Panc1 (cell line): ENCODE measurements around the gene EPYC. TPM values are rescaled to one million over a fixed set of nuclear protein-coding genes. Genes with fewer than 3 reads are reported as not detected.

ENCODE experiments used
- ATAC-seq: fragments of 200-7000 bp; cut with Tn5 transposase; 2 replicates; pipeline ENCODE4 v1.9.1; 2020; ENCODE audit warnings: mild to moderate bottlenecking, moderate library complexity
- BruUV-seq: library from RNA; stranded (reverse); fragments of 400-500 nt; replicated peaks from 2 replicates; lab custom pipeline; 2021; lab: Mats Ljungman, UMichigan
- CTCF ChIA-PET: fragments of 300-600 bp; sonication (Branson Sonifier 250); formaldehyde crosslinking; loops from one replicate; lab custom pipeline; 2022; ENCODE audit warnings: antibody characterized with exemption; lab: Charles Lee
- POLR2A ChIA-PET: fragments of 300-600 bp; sonication (Branson Sonifier 250); formaldehyde crosslinking; loops from one replicate; lab custom pipeline; 2022; ENCODE audit warnings: antibody characterized with exemption; lab: Charles Lee
- DNase-seq: peaks from one replicate; pipeline ENCODE4 v3.0.0-alpha.2; 2010; ENCODE audit warnings: low read depth, low spot score
- H3K27ac ChIP-seq: 2 replicates; pipeline ENCODE4 v1.5.1; 2011; ENCODE audit warnings: mild to moderate bottlenecking, low read length, inconsistent platforms
- H3K27me3 ChIP-seq: fragments of 200-500 bp; sonication (Bioruptor generic); 2 replicates; pipeline ENCODE4 v1.6.0; 2014; ENCODE audit warnings: low read length, inconsistent platforms; ENCODE audit not compliant: control insufficient read depth, insufficient read depth
- H3K36me3 ChIP-seq: fragments of 200-500 bp; sonication (Bioruptor generic); 2 replicates; pipeline ENCODE4 v1.5.1; 2014; ENCODE audit warnings: inconsistent platforms, mild to moderate bottlenecking, low read length, moderate library complexity; ENCODE audit not compliant: control insufficient read depth, insufficient read depth
- H3K4me1 ChIP-seq: 2 replicates; pipeline ENCODE4 v1.5.1; 2011; ENCODE audit warnings: inconsistent platforms, mild to moderate bottlenecking, low read length, moderate library complexity; ENCODE audit not compliant: control insufficient read depth, insufficient read depth
- H3K4me3 ChIP-seq, 2 experiments: 2 replicates each; pipeline ENCODE4 v1.5.1; 2011 to 2012; ENCODE audit warnings: low read depth in 2 of 2, low read length in 2 of 2, mild to moderate bottlenecking in 2 of 2, inconsistent platforms in 1 of 2, moderate library complexity in 1 of 2
- H3K9me3 ChIP-seq: fragments of 200-500 bp; sonication (Bioruptor generic); 2 replicates; pipeline ENCODE4 v1.5.1; 2014; ENCODE audit warnings: low read depth, mild to moderate bottlenecking, inconsistent platforms, low read length, moderate library complexity; ENCODE audit not compliant: control insufficient read depth, insufficient read depth
- CTCF ChIP-seq: fragments of 450-650 bp; IDR thresholded peaks from 2 replicates; pipeline ENCODE4 v1.5.1; 2017; ENCODE audit warnings: mild to moderate bottlenecking
- POLR2AphosphoS5 ChIP-seq: IDR thresholded peaks from 2 replicates; pipeline ENCODE4 v1.6.1; 2012; ENCODE audit warnings: mild to moderate bottlenecking, low read depth, low read length, moderate library complexity
- SIN3A ChIP-seq: IDR thresholded peaks from 2 replicates; pipeline ENCODE4 v1.6.1; 2012; ENCODE audit warnings: low read depth, mild to moderate bottlenecking, low read length, moderate library complexity, borderline replicate concordance; ENCODE audit not compliant: insufficient read depth
- TCF7L2 ChIP-seq: IDR thresholded peaks from 2 replicates; pipeline ENCODE4 v1.6.1; 2011; ENCODE audit warnings: mild to moderate bottlenecking, low read depth, low read length, inconsistent platforms
- in situ Hi-C: cut with HindIII; loops from 2 replicates; pipeline ENCODE4 v1.10.0; 2016; ENCODE audit warnings: low sequenced_read_pairs, low pct_unique_long_range_greater_than_20kb
- intact Hi-C: fragments of 100-400 bp; cut with micrococcal nuclease; formaldehyde crosslinking; loops from one replicate; pipeline ENCODE4 v1.10.0; 2022; ENCODE audit not compliant: unreplicated experiment
- total RNA-seq: library from RNA; stranded (reverse); gene quantifications from one replicate; pipeline ENCODE4 v1.2.1, GENCODE V29; 2021; ENCODE audit not compliant: unreplicated experiment
- TF ChIP-seq, protein P1 (sequence below), 2 experiments: IDR thresholded peaks; 2 replicates each; pipeline ENCODE4 v1.6.1; 2011 to 2012; ENCODE audit warnings: low read depth in 2 of 2, control low read depth in 1 of 2, low read length in 1 of 2, mild to moderate bottlenecking in 1 of 2, moderate library complexity in 1 of 2; ENCODE audit not compliant: insufficient read depth in 1 of 2

The EPYC gene
- total RNA-seq, 1 experiment from 2014 or later, result not detected

GRCh38 chr12:90958347-90958746 lies 46.4 kb downstream of the EPYC start:
- H3K27ac ChIP-seq, result no peak overlapping the region
- ChIA-PET POLR2A (no interaction called here), CTCF (no interaction called here)
- no peak for ATAC-seq
- no peak for TF ChIP-seq TCF7L2
- no peak for TF ChIP-seq CTCF
- TF ChIP-seq POLR2AphosphoS5, result no peak
- TF ChIP-seq, protein P1, sequence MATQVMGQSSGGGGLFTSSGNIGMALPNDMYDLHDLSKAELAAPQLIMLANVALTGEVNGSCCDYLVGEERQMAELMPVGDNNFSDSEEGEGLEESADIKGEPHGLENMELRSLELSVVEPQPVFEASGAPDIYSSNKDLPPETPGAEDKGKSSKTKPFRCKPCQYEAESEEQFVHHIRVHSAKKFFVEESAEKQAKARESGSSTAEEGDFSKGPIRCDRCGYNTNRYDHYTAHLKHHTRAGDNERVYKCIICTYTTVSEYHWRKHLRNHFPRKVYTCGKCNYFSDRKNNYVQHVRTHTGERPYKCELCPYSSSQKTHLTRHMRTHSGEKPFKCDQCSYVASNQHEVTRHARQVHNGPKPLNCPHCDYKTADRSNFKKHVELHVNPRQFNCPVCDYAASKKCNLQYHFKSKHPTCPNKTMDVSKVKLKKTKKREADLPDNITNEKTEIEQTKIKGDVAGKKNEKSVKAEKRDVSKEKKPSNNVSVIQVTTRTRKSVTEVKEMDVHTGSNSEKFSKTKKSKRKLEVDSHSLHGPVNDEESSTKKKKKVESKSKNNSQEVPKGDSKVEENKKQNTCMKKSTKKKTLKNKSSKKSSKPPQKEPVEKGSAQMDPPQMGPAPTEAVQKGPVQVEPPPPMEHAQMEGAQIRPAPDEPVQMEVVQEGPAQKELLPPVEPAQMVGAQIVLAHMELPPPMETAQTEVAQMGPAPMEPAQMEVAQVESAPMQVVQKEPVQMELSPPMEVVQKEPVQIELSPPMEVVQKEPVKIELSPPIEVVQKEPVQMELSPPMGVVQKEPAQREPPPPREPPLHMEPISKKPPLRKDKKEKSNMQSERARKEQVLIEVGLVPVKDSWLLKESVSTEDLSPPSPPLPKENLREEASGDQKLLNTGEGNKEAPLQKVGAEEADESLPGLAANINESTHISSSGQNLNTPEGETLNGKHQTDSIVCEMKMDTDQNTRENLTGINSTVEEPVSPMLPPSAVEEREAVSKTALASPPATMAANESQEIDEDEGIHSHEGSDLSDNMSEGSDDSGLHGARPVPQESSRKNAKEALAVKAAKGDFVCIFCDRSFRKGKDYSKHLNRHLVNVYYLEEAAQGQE (IDR thresholded peaks at IDR 0.05; ENCODE audit: insufficient read depth in 1 of 2, low read depth in 2 of 2, low read length in 1 of 2), result no peak
- no peaks in the 10 kb centered on the region for H3K4me1 ChIP-seq
- no peaks in the 10 kb centered on the region for H3K27me3 ChIP-seq
- in situ Hi-C loops (no loop called here), intact Hi-C loops (no loop called here)
- H3K4me3 ChIP-seq, result no peak overlapping the region
- BruUV-seq, result no TSS peak
- H3K36me3 ChIP-seq, result no peaks in the 10 kb centered on the region
- no peak for DNase-seq
- no peaks in the 10 kb centered on the region for H3K9me3 ChIP-seq

- ATAC-seq (no peak), DNase-seq (no peak)
- no TSS peak for BruUV-seq
- Histone ChIP-seq H3K4me1 (no peaks in the 10 kb centered on the region), H3K27ac (no peak within 1 kb of the TSS), H3K9me3 (no peaks in the 10 kb centered on the region), H3K4me3 (no peak within 1 kb of the TSS), H3K27me3 (no peaks in the 10 kb centered on the region), H3K36me3 (no peaks in the 10 kb centered on the region)
- TF ChIP-seq, protein P1 (IDR thresholded peaks at IDR 0.05; ENCODE audit: insufficient read depth in 1 of 2, low read depth in 2 of 2, low read length in 1 of 2), result no peak
- TF ChIP-seq CTCF, result no peak
- no peak for TF ChIP-seq POLR2AphosphoS5
- TF ChIP-seq SIN3A, result no peak
- TF ChIP-seq TCF7L2, result no peak
- CTCF ChIA-PET, result no interaction called here
- in situ Hi-C loops, result no loop called here
- POLR2A ChIA-PET, result no interaction called here
- intact Hi-C loops, result no loop called here
Observed at GRCh38 chr12:90954921-90955320, 49.9 kb downstream of the EPYC start, which contains the start of gene CCER1. Gene CCER1 (minus strand): TSS chr12:90955176. CDS start chr12:90954742, 434 bp downstream.
